GM19372 (cell line): ENCODE data around the gene HOXA6.

Source experiments
- ATAC-seq: cut with Tn5 transposase; IDR thresholded peaks from one replicate; pipeline ENCODE4 v1.9.1; 2021; ENCODE audit warnings: mild to moderate bottlenecking, low read depth, moderate library complexity; ENCODE audit not compliant: unreplicated experiment

HOXA6 gene

GRCh38 chr7:27112955-27113949 is 34.3 kb downstream of the HOXA6 start:
- ATAC-seq = no peak

GRCh38 chr7:27112361-27112760 is 35.2 kb downstream of the HOXA6 start:
- ATAC-seq = no peak

GRCh38 chr7:27111751-27112277 is 35.8 kb downstream of the HOXA6 start:
- no peak for ATAC-seq

GRCh38 chr7:27111042-27111750 is 36.4 kb downstream of the HOXA6 start:
- ATAC-seq = no peak

- no peak for ATAC-seq
Measured at GRCh38 chr7:27110186-27111031, 37.2 kb downstream of the HOXA6 start.

- ATAC-seq = no peak
Measured at GRCh38 chr7:27109466-27110185, 37.9 kb downstream of the HOXA6 start.

GRCh38 chr7:27108390-27109127 is 39.0 kb downstream of the HOXA6 start:
- ATAC-seq = no peak

- no peak for ATAC-seq
Measured at GRCh38 chr7:27107391-27108381, 39.9 kb downstream of the HOXA6 start.

GRCh38 chr7:27106901-27107240 is 40.7 kb downstream of the HOXA6 start:
- ATAC-seq = no peak

GRCh38 chr7:27106181-27106900 is 41.2 kb downstream of the HOXA6 start:
- ATAC-seq = no peak

GRCh38 chr7:27105301-27106031 is 42.1 kb downstream of the HOXA6 start:
- ATAC-seq = no peak

GRCh38 chr7:27104341-27105058 is 43.1 kb downstream of the HOXA6 start:
- no peak for ATAC-seq

- no peak for ATAC-seq
Measured at GRCh38 chr7:27103489-27104226, 43.9 kb downstream of the HOXA6 start.

- no peak for ATAC-seq
Measured at GRCh38 chr7:27102581-27103442, 44.8 kb downstream of the HOXA6 start, which contains the start of gene HOXA2. Gene HOXA2 (minus strand): TSS chr7:27102683. CDS start chr7:27102500, 183 bp downstream.
